HEK293 (cell line): Measurements from ENCODE around the gene RXFP4.
A peak's percentile ranks its signal among the peaks of the same experiment; 100 is the strongest.

Experiments
- AEBP2 ChIP-seq: fragments of 450-650 bp; formaldehyde crosslinking; IDR thresholded peaks from 2 replicates; pipeline ENCODE4 v1.5.1; 2016; ENCODE audit warnings: missing biosample characterization, missing genetic modification characterization, borderline replicate concordance
- GLIS1 ChIP-seq: fragments of 450-650 bp; formaldehyde crosslinking; IDR thresholded peaks from 2 replicates; pipeline ENCODE4 v1.5.1; 2016; ENCODE audit warnings: missing biosample characterization, missing genetic modification characterization
- HIC1 ChIP-seq: fragments of 450-650 bp; formaldehyde crosslinking; IDR thresholded peaks from 2 replicates; pipeline ENCODE4 v1.5.1; 2016; ENCODE audit warnings: missing biosample characterization, missing genetic modification characterization
- IKZF3 ChIP-seq: fragments of 450-650 bp; IDR thresholded peaks from 2 replicates; pipeline ENCODE4 v1.5.0; 2018; ENCODE audit warnings: missing biosample characterization, mild to moderate bottlenecking, missing genetic modification characterization, moderate library complexity
- PRDM6 ChIP-seq: fragments of 450-650 bp; formaldehyde crosslinking; IDR thresholded peaks from 2 replicates; pipeline ENCODE4 v1.5.1; 2017; ENCODE audit warnings: missing biosample characterization, missing genetic modification characterization
- REST ChIP-seq: fragments of 450-650 bp; formaldehyde crosslinking; IDR thresholded peaks from 2 replicates; pipeline ENCODE4 v1.5.1; 2016; ENCODE audit warnings: missing biosample characterization, missing genetic modification characterization
- SCRT1 ChIP-seq: fragments of 450-650 bp; formaldehyde crosslinking; IDR thresholded peaks from 2 replicates; pipeline ENCODE4 v1.5.1; 2016; ENCODE audit warnings: missing biosample characterization, missing genetic modification characterization, borderline replicate concordance
- SP2 ChIP-seq: fragments of 450-650 bp; formaldehyde crosslinking; IDR thresholded peaks from 2 replicates; pipeline ENCODE4 v1.5.1; 2016; ENCODE audit warnings: missing biosample characterization, missing genetic modification characterization
- TRIM28 ChIP-seq: IDR thresholded peaks from 2 replicates; pipeline ENCODE4 v1.6.1; 2011; ENCODE audit warnings: low read length, control low read depth, borderline replicate concordance
- YY2 ChIP-seq: fragments of 450-650 bp; formaldehyde crosslinking; IDR thresholded peaks from 2 replicates; pipeline ENCODE4 v1.5.1; 2016; ENCODE audit warnings: missing biosample characterization, missing genetic modification characterization
- ZIC2 ChIP-seq: fragments of 450-650 bp; formaldehyde crosslinking; IDR thresholded peaks from 2 replicates; pipeline ENCODE4 v1.5.1; 2016; ENCODE audit warnings: missing biosample characterization, missing genetic modification characterization
- ZNF169 ChIP-seq: fragments of 450-650 bp; formaldehyde crosslinking; IDR thresholded peaks from 2 replicates; pipeline ENCODE4 v1.5.1; 2016; ENCODE audit warnings: missing biosample characterization, missing genetic modification characterization
- ZNF174 ChIP-seq: fragments of 450-650 bp; formaldehyde crosslinking; IDR thresholded peaks from 2 replicates; pipeline ENCODE4 v1.5.0; 2017; ENCODE audit warnings: missing biosample characterization, mild to moderate bottlenecking, missing genetic modification characterization
- ZNF19 ChIP-seq: fragments of 450-650 bp; formaldehyde crosslinking; IDR thresholded peaks from 2 replicates; pipeline ENCODE4; 2016; ENCODE audit warnings: missing biosample characterization, missing genetic modification characterization, low read depth
- ZNF214 ChIP-seq: fragments of 450-650 bp; formaldehyde crosslinking; IDR thresholded peaks from 2 replicates; pipeline ENCODE4 v1.5.1; 2017; ENCODE audit warnings: missing biosample characterization, mild to moderate bottlenecking, missing genetic modification characterization, borderline replicate concordance
- ZNF221 ChIP-seq: fragments of 450-650 bp; formaldehyde crosslinking; IDR thresholded peaks from 2 replicates; pipeline ENCODE4 v1.5.1; 2017; ENCODE audit warnings: missing biosample characterization, missing genetic modification characterization, borderline replicate concordance
- ZNF26 ChIP-seq: fragments of 450-650 bp; formaldehyde crosslinking; IDR thresholded peaks from 2 replicates; pipeline ENCODE4 v1.5.1; 2016; ENCODE audit warnings: missing biosample characterization, missing genetic modification characterization
- ZNF350 ChIP-seq: fragments of 450-650 bp; formaldehyde crosslinking; IDR thresholded peaks from 2 replicates; pipeline ENCODE4 v1.5.0; 2017; ENCODE audit warnings: missing biosample characterization, mild to moderate bottlenecking, missing genetic modification characterization
- ZNF501 ChIP-seq: fragments of 450-650 bp; formaldehyde crosslinking; IDR thresholded peaks from 2 replicates; pipeline ENCODE4 v1.5.1; 2016; ENCODE audit warnings: missing biosample characterization, missing genetic modification characterization
- ZNF510 ChIP-seq: fragments of 450-650 bp; formaldehyde crosslinking; IDR thresholded peaks from 2 replicates; pipeline ENCODE4 v1.5.1; 2018; ENCODE audit warnings: mild to moderate bottlenecking, missing genetic modification characterization, missing biosample characterization; ENCODE audit not compliant: insufficient replicate concordance
- ZNF555 ChIP-seq: fragments of 450-650 bp; formaldehyde crosslinking; conservative IDR thresholded peaks from 2 replicates; pipeline ENCODE4 v1.5.1; 2017; ENCODE audit warnings: missing biosample characterization, mild to moderate bottlenecking, missing genetic modification characterization, inconsistent platforms
- ZNF560 ChIP-seq: fragments of 450-650 bp; formaldehyde crosslinking; IDR thresholded peaks from 2 replicates; pipeline ENCODE4 v1.5.1; 2017; ENCODE audit warnings: missing biosample characterization, missing genetic modification characterization, borderline replicate concordance
- ZNF596 ChIP-seq: fragments of 450-650 bp; IDR thresholded peaks from 2 replicates; pipeline ENCODE4 v1.5.0; 2018; ENCODE audit warnings: missing biosample characterization, mild to moderate bottlenecking, missing genetic modification characterization, moderate library complexity
- ZNF610 ChIP-seq: fragments of 450-650 bp; formaldehyde crosslinking; IDR thresholded peaks from 2 replicates; pipeline ENCODE4 v1.5.1; 2016; ENCODE audit warnings: missing biosample characterization, missing genetic modification characterization, borderline replicate concordance
- ZNF623 ChIP-seq: fragments of 450-650 bp; formaldehyde crosslinking; IDR thresholded peaks from 2 replicates; pipeline ENCODE4 v1.5.1; 2016; ENCODE audit warnings: missing biosample characterization, missing genetic modification characterization
- ZNF654 ChIP-seq: fragments of 450-650 bp; formaldehyde crosslinking; IDR thresholded peaks from 2 replicates; pipeline ENCODE4 v1.5.1; 2016; ENCODE audit warnings: low read depth, missing biosample characterization, missing genetic modification characterization
- ZNF792 ChIP-seq: fragments of 450-650 bp; formaldehyde crosslinking; IDR thresholded peaks from 2 replicates; pipeline ENCODE4 v1.5.1; 2016; ENCODE audit warnings: missing biosample characterization, missing genetic modification characterization
- ZNF830 ChIP-seq: fragments of 450-650 bp; IDR thresholded peaks from 2 replicates; pipeline ENCODE4 v1.5.0; 2018; ENCODE audit warnings: missing biosample characterization, missing genetic modification characterization, low read depth, mild to moderate bottlenecking, moderate library complexity
- ZSCAN23 ChIP-seq: fragments of 450-650 bp; formaldehyde crosslinking; IDR thresholded peaks from 2 replicates; pipeline ENCODE4 v1.5.1; 2016; ENCODE audit warnings: missing biosample characterization, missing genetic modification characterization

The RXFP4 gene

GRCh38 chr1:155983191-155984024 is 42.0 kb downstream of the RXFP4 start (continued):
- no peak for TF ChIP-seq YY2 (tag by site-specific recombination)
- no peak for TF ChIP-seq ZNF26 (tag by site-specific recombination)
- peak; percentile 76 for TF ChIP-seq GLIS1
- TF ChIP-seq REST (tag by site-specific recombination), result peak; percentile 55; the same call in 1 of the 2 replicates
- no peak for TF ChIP-seq ZNF596 (tag by site-specific recombination)
- no peak for TF ChIP-seq ZNF555
- TF ChIP-seq IKZF3 (tag by site-specific recombination), result peak; percentile 40; the same call in 1 of the 2 replicates
- TF ChIP-seq ZNF350 (tag by site-specific recombination), result no peak
- no peak for TF ChIP-seq SCRT1 (tag by site-specific recombination)
- no peak for TF ChIP-seq ZNF654 (tag by site-specific recombination)
- 0 out of 2 replicates have a peak, but pooled peaks have one; percentile 18 for TF ChIP-seq ZNF221 (tag by site-specific recombination)
- peak; percentile 38; the same call in 1 of the 2 replicates for TF ChIP-seq ZIC2 (tag by site-specific recombination)
- 0 out of 2 replicates have a peak, but pooled peaks have one; percentile 28 for TF ChIP-seq SP2 (tag by site-specific recombination)
- TF ChIP-seq HIC1 (tag by site-specific recombination), result no peak
- TF ChIP-seq PRDM6 (tag by site-specific recombination), result no peak
- no peak for TF ChIP-seq ZNF169 (tag by site-specific recombination)
- no peak for TF ChIP-seq ZNF830 (tag by site-specific recombination)
- no peak for TF ChIP-seq ZNF214
- TF ChIP-seq ZNF19 (tag by site-specific recombination), result no peak
- TF ChIP-seq ZNF501 (tag by site-specific recombination), result no peak
- no peak for TF ChIP-seq AEBP2 (tag by site-specific recombination)
- no peak for TF ChIP-seq ZSCAN23 (tag by site-specific recombination)
- no peak for TF ChIP-seq ZNF792 (tag by site-specific recombination)
- TF ChIP-seq ZNF610 (tag by site-specific recombination), result peak; percentile 79; the same call in 1 of the 2 replicates
- no peak for TF ChIP-seq ZNF623 (tag by site-specific recombination)
- TF ChIP-seq TRIM28, result peak; percentile 96; the same call in 1 of the 2 replicates
- TF ChIP-seq ZNF510 (tag by site-specific recombination), result no peak
- no peak for TF ChIP-seq ZNF174
- TF ChIP-seq ZNF560 (tag by site-specific recombination), result no peak
